ENCODE measurements around the gene GDPD4.

The GDPD4 gene

GRCh38 chr11:77233011-77233410 is 68.5 kb downstream of the GDPD4 start:
- DNase-seq: no peak

GRCh38 chr11:77232242-77232641 is 69.2 kb downstream of the GDPD4 start:
- DNase-seq: no peak

GRCh38 chr11:77231800-77232199 is 69.7 kb downstream of the GDPD4 start:
- DNase-seq: no peak

GRCh38 chr11:77230878-77231605 is 70.4 kb downstream of the GDPD4 start:
- DNase-seq: no peak

GRCh38 chr11:77223797-77224196 is 77.7 kb downstream of the GDPD4 start:
- no peak for DNase-seq

- DNase-seq: no peak
Observed at GRCh38 chr11:77217156-77217555, 84.3 kb downstream of the GDPD4 start.

GRCh38 chr11:77215106-77215505 is 86.4 kb downstream of the GDPD4 start:
- DNase-seq: no peak

GRCh38 chr11:77214557-77214956 is 86.9 kb downstream of the GDPD4 start:
- DNase-seq: no peak

- DNase-seq: no peak
Observed at GRCh38 chr11:77213589-77214428, 87.7 kb downstream of the GDPD4 start.

GRCh38 chr11:77213029-77213579 is 88.4 kb downstream of the GDPD4 start:
- DNase-seq: no peak

- DNase-seq: no peak
Observed at GRCh38 chr11:77212314-77213007, 89.0 kb downstream of the GDPD4 start.

GRCh38 chr11:77211594-77212251 is 89.8 kb downstream of the GDPD4 start:
- no peak for DNase-seq

- no peak for DNase-seq
Observed at GRCh38 chr11:77211040-77211451, 90.4 kb downstream of the GDPD4 start.

- DNase-seq: no peak
Observed at GRCh38 chr11:77209663-77210062, 91.8 kb downstream of the GDPD4 start.

GRCh38 chr11:77208535-77208934 is 93.0 kb downstream of the GDPD4 start:
- DNase-seq: no peak

- DNase-seq: no peak
Observed at GRCh38 chr11:77207618-77208313, 93.7 kb downstream of the GDPD4 start.

- DNase-seq: no peak
Observed at GRCh38 chr11:77207019-77207485, 94.4 kb downstream of the GDPD4 start.

GRCh38 chr11:77206264-77207018 is 95.0 kb downstream of the GDPD4 start:
- DNase-seq: no peak

- no peak for DNase-seq
Observed at GRCh38 chr11:77205467-77206263, 95.8 kb downstream of the GDPD4 start.

- DNase-seq: no peak
Observed at GRCh38 chr11:77204754-77205466, 96.6 kb downstream of the GDPD4 start.
